Small intestine (tissue), 7 donors: Measurements from ENCODE around the gene GPR32. TPM values are rescaled to one million over a fixed set of nuclear protein-coding genes. Genes with fewer than 3 reads are reported as not detected.

Source experiments
- DNase-seq, 2 donors: peaks; one replicate each; pipeline versions ENCODE4 v3.0.0 to v3.0.0-alpha.2; 2013
- FAIRE-seq: peaks from 2 replicates; lab custom pipeline; 2012; peaks lifted over from hg19 to GRCh38; lab: Jason Lieb, UNC
- H3K27ac ChIP-seq, 3 donors: one replicate each; pipeline ENCODE4 v1.5.1; 2013; ENCODE audit warnings: low read length in 2 of 3, mild to moderate bottlenecking in 2 of 3, control low read depth in 1 of 3, inconsistent platforms in 1 of 3, low read depth in 1 of 3, moderate library complexity in 1 of 3
- H3K27me3 ChIP-seq, 3 donors: one replicate each; pipeline ENCODE4 v1.6.1; 2013; ENCODE audit warnings: low read length in 3 of 3, inconsistent platforms in 1 of 3; ENCODE audit not compliant: control insufficient read depth in 3 of 3, insufficient read depth in 3 of 3
- H3K36me3 ChIP-seq, 3 donors: one replicate each; pipeline ENCODE4 v1.6.1; 2013; ENCODE audit warnings: low read length in 3 of 3, inconsistent platforms in 1 of 3, low read depth in 1 of 3, mild to moderate bottlenecking in 1 of 3, moderate library complexity in 1 of 3; ENCODE audit not compliant: control insufficient read depth in 3 of 3, insufficient read depth in 2 of 3
- H3K4me1 ChIP-seq, 3 donors: one replicate each; pipeline ENCODE4 v1.6.1; 2013; ENCODE audit warnings: low read length in 2 of 3, inconsistent platforms in 1 of 3, low read depth in 1 of 3, mild to moderate bottlenecking in 1 of 3, moderate library complexity in 1 of 3; ENCODE audit not compliant: control insufficient read depth in 3 of 3, insufficient read depth in 2 of 3
- H3K4me3 ChIP-seq, 3 donors: one replicate each; pipeline ENCODE4 v1.5.1; 2013; ENCODE audit warnings: low read length in 3 of 3, control low read depth in 1 of 3, inconsistent platforms in 1 of 3, low read depth in 1 of 3, mild to moderate bottlenecking in 1 of 3, moderate library complexity in 1 of 3
- H3K9me3 ChIP-seq, 2 donors: one replicate each; pipeline ENCODE4 v1.6.1; 2013; ENCODE audit warnings: low read depth in 1 of 2, low read length in 1 of 2; ENCODE audit not compliant: control insufficient read depth in 2 of 2, insufficient read depth in 1 of 2
- WGBS, 3 donors: extraction: QIAGEN DNeasy Blood & Tissue Kit; methylation state at CpG; one replicate each; pipeline ENCODE4 v1.1.7; 2013; 5-methylcytosine and 5-hydroxymethylcytosine counted together
- polyA plus RNA-seq, 4 donors: library from polyadenylated mRNA; stranded (reverse) in 3 of 4; unstranded in 1 of 4; fragments of 200-250 nt in 3 of 4; fragments of 120-200 nt in 1 of 4; gene quantifications; one replicate each; pipeline versions ENCODE4 v1.2.1 to v1.2.3, GENCODE V29; 2013
- donor health status: healthy with polysubstance abuse.
- donor health status: control.
- donor health status: control.
- donor health status: Bipolar disorder and iron deficiency.
- donor health status: healthy.

GPR32 gene
- polyA plus RNA-seq, 4 donors: not detected

DNA sequence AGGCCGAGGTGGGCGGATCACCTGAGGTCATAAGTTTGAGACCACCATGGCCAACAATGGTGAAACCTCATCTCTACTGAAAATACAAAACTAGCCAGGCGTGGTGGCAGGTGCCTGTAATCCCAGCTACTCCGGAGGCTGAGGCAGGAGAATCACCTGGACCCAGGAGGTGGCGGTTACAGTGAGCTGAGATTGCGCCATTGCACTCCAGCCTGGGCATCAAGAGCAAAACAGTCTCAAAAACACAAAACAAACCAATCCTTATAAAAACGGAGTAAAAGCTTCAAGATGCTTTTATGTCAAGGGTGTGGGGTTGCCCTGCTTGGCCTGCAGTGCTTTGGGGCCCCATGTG lies 27.1 kb downstream of the GPR32 start:
- peaks cover 7 to 59% (median 11%) of the 10 kb centered on the region in 3 donors for H3K36me3 ChIP-seq
- H3K27me3 ChIP-seq: no peaks in the 10 kb centered on the region
- DNase-seq: no peak
- H3K4me1 ChIP-seq: peaks cover 0 to 16% (median 0%) of the 10 kb centered on the region in 3 donors
- 79 to 89% (median 85%) methylated on average over 7 of the region's 7 CpGs for WGBS, 3 donors
- FAIRE-seq: no peak
- H3K27ac ChIP-seq: no peak overlapping the region
- H3K9me3 ChIP-seq: no peaks in the 10 kb centered on the region
- H3K4me3 ChIP-seq: no peak overlapping the region

DNA sequence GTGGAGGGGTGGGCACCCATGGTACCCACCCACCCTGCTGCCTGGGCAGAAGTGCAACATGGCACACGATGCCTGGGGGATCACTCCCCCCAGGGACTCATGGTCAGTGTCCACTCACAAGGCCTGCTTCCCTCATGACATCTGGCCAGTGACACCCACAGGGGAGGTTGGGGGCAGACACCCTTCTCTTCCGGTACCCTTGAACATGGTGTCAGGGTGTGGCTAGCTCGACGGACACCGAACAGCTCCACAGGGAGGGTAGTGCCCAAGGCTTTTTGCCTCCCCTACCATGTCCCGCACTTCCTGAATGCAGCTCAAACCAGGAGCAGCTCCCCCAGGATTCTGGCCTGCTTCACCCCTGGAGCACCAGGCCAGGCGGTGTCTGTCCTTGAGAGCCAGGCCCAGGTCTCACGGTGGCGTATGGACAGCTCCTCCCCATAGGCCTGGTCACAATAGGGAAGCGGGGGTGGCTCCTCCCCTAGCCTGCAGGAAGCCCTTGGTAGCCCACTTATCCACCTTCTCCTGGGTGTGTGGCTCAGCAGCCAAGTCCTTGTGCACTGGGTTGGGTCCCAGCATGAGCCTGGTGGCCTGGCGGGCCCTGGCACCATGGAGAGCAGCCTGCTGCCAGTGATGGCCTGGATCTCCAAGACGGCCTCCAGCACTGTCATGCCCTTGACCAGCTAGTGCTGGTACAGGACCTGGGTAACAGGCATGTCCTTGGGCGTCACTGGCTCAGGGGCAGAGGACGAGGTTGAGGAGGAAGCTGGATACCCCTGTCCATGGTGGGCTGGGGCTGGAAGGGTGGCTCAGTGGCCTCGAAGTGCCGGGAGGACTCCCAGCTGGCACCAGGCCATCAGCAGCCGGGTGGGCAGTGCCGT lies 27.8 kb downstream of the GPR32 start:
- no peak for DNase-seq
- no peak for FAIRE-seq
- Histone ChIP-seq H3K27ac (no peak overlapping the region), H3K4me3 (no peak overlapping the region), H3K9me3 (no peaks in the 10 kb centered on the region), H3K4me1 (peaks cover 0 to 21% (median 0%) of the 10 kb centered on the region in 3 donors), H3K36me3 (peaks cover 7 to 60% (median 11%) of the 10 kb centered on the region in 3 donors), H3K27me3 (no peaks in the 10 kb centered on the region)
- 77 to 85% (median 84%) methylated on average over 18 of the region's 18 CpGs for WGBS, 3 donors

GRCh38 chr19:50798659-50799546 lies 28.6 kb downstream of the GPR32 start:
- DNase-seq (no peak), FAIRE-seq (no peak)
- no peaks in the 10 kb centered on the region for H3K27me3 ChIP-seq
- H3K4me3 ChIP-seq: no peak overlapping the region
- peaks cover 0 to 20% (median 2%) of the 10 kb centered on the region in 3 donors for H3K4me1 ChIP-seq
- WGBS, 3 donors: 75 to 86% (median 79%) methylated on average over 19 to 21 of the region's 21 CpGs
- H3K27ac ChIP-seq: no peak overlapping the region
- H3K9me3 ChIP-seq: no peaks in the 10 kb centered on the region
- peaks cover 7 to 60% (median 11%) of the 10 kb centered on the region in 3 donors for H3K36me3 ChIP-seq

DNA sequence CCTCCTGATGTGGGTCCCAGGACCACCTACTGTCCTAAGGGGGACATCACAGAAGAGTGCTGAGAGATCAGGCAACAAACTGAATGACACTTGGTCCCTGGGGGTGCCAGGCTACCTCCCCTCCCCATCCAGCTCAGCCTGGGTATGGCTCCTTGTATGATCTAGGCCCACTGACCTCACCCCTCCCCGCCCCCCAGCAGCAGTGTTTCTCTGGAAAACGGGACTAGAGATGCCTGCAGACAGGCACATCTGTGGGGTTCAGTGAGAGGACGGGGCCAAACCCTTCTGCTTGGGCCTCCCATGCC lies 29.2 kb downstream of the GPR32 start:
- H3K36me3 ChIP-seq: peaks cover 7 to 60% (median 11%) of the 10 kb centered on the region in 3 donors
- DNase-seq (no peak), FAIRE-seq (no peak)
- H3K27ac ChIP-seq: no peak overlapping the region
- no peaks in the 10 kb centered on the region for H3K27me3 ChIP-seq
- H3K4me1 ChIP-seq: peaks cover 0 to 14% (median 2%) of the 10 kb centered on the region in 3 donors
- H3K4me3 ChIP-seq: no peak overlapping the region
- 62 to 76% (median 68%) methylated on average over 3 of the region's 3 CpGs for WGBS, 3 donors
- H3K9me3 ChIP-seq: no peaks in the 10 kb centered on the region

DNA sequence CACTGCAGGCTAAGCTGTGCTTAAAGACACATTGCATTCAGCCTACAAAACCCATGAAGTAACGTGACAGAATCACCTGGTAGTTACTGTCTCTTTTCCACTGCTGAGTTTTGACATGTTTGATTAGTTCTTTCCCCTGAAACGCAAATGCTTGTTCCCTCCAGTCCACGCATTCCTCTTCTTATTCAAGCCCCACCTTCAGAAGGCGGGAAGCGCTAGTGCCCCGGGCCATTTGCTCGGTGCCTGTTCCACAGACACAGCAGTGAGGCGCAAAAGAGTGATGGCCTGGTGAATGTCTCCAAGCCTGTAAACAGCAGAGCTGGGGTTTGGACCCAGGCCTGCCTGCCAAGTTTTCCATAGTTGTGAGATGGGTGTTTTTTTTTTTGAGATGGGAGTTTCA lies 30.8 kb downstream of the GPR32 start:
- no peak overlapping the region for H3K27ac ChIP-seq
- H3K4me3 ChIP-seq: no peak overlapping the region
- FAIRE-seq (no peak), DNase-seq (no peak)
- 57 to 70% (median 64%) methylated on average over 8 of the region's 8 CpGs for WGBS, 3 donors
- peaks cover 0 to 12% (median 2%) of the 10 kb centered on the region in 3 donors for H3K4me1 ChIP-seq
- no peaks in the 10 kb centered on the region for H3K27me3 ChIP-seq
- no peaks in the 10 kb centered on the region for H3K9me3 ChIP-seq
- peaks cover 7 to 53% (median 11%) of the 10 kb centered on the region in 3 donors for H3K36me3 ChIP-seq

- Histone ChIP-seq H3K4me3 (peak overlapping the region; percentile 71 to 97 (median 86)), H3K4me1 (peaks cover 0 to 12% (median 2%) of the 10 kb centered on the region in 3 donors), H3K36me3 (peaks cover 0 to 26% (median 4%) of the 10 kb centered on the region in 3 donors), H3K27me3 (no peaks in the 10 kb centered on the region), H3K9me3 (no peaks in the 10 kb centered on the region), H3K27ac (peak overlapping the region; percentile 38 to 99 (median 95))
- DNase-seq (peak in 1 of 2 donors; percentile 57), FAIRE-seq (no peak)
- WGBS, 3 donors: 0% methylated on average over 40 of the region's 40 CpGs
Observed at GRCh38 chr19:50803633-50804419, 33.6 kb downstream of the GPR32 start.

- Histone ChIP-seq H3K4me1 (peaks cover 0 to 12% (median 2%) of the 10 kb centered on the region in 3 donors), H3K4me3 (peak overlapping the region; percentile 71 to 97 (median 86)), H3K27me3 (no peaks in the 10 kb centered on the region), H3K36me3 (peaks cover 0 to 18% (median 4%) of the 10 kb centered on the region in 3 donors), H3K27ac (peak overlapping the region; percentile 85 to 99 (median 95)), H3K9me3 (no peaks in the 10 kb centered on the region)
- FAIRE-seq (no peak), DNase-seq (peak; percentile 98 to 99)
- 0 to 1% (median 0%) methylated on average over 61 to 62 of the region's 62 CpGs for WGBS, 3 donors
Observed at GRCh38 chr19:50804420-50805272, 34.4 kb downstream of the GPR32 start.
